GM12872 (cell line): ENCODE measurements around the gene UBIAD1.

Source experiments
- TF ChIP-seq, protein P1 (sequence below): IDR thresholded peaks from 3 replicates; pipeline ENCODE4 v1.5.1; 2011; ENCODE audit warnings: low read depth, mild to moderate bottlenecking, low read length, moderate library complexity; ENCODE audit not compliant: insufficient read depth

UBIAD1 gene, protein sequence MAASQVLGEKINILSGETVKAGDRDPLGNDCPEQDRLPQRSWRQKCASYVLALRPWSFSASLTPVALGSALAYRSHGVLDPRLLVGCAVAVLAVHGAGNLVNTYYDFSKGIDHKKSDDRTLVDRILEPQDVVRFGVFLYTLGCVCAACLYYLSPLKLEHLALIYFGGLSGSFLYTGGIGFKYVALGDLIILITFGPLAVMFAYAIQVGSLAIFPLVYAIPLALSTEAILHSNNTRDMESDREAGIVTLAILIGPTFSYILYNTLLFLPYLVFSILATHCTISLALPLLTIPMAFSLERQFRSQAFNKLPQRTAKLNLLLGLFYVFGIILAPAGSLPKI

DNA sequence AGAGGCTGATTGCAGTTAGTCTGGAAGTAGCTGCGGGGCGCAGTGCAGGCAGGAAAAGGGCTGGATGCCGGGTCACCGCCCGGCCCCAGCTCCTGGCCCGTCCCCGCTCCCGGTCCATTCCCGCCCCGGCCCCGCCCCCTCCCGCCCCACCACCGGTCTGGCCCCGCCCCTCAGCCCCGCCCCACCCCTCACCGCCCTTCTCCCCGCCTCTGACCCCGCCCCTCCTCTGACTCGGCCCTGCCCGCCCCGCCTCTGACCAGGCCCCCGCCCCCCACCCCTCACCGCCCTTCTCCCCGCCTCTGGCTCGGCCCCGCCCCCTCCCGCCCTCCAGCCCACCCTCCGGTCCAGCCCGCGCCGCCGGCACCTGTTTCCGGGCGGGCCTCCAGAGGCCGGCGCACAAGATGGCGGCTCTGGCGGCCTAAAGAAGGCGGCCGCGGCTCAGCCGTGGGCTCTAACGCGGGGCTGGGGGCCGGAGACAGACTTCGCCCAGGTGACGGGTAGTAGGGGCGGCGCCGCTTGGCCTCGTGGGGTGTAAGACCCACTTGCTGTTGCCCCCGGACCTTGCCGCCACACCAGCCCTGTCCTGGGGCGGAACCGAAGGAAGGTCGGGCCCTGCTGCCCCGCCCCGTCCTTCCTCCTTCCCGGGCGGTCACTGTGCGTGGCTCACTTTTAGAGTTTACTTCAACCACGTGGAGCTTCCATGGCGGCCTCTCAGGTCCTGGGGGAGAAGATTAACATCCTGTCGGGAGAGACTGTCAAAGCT is at the start of gene UBIAD1:
Gene UBIAD1 (plus strand): TSS at position 367 of the 763 bp plus-strand sequence. CDS start 334 bp downstream, at position 701.
- TF ChIP-seq, protein P1, sequence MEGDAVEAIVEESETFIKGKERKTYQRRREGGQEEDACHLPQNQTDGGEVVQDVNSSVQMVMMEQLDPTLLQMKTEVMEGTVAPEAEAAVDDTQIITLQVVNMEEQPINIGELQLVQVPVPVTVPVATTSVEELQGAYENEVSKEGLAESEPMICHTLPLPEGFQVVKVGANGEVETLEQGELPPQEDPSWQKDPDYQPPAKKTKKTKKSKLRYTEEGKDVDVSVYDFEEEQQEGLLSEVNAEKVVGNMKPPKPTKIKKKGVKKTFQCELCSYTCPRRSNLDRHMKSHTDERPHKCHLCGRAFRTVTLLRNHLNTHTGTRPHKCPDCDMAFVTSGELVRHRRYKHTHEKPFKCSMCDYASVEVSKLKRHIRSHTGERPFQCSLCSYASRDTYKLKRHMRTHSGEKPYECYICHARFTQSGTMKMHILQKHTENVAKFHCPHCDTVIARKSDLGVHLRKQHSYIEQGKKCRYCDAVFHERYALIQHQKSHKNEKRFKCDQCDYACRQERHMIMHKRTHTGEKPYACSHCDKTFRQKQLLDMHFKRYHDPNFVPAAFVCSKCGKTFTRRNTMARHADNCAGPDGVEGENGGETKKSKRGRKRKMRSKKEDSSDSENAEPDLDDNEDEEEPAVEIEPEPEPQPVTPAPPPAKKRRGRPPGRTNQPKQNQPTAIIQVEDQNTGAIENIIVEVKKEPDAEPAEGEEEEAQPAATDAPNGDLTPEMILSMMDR = no peak

DNA sequence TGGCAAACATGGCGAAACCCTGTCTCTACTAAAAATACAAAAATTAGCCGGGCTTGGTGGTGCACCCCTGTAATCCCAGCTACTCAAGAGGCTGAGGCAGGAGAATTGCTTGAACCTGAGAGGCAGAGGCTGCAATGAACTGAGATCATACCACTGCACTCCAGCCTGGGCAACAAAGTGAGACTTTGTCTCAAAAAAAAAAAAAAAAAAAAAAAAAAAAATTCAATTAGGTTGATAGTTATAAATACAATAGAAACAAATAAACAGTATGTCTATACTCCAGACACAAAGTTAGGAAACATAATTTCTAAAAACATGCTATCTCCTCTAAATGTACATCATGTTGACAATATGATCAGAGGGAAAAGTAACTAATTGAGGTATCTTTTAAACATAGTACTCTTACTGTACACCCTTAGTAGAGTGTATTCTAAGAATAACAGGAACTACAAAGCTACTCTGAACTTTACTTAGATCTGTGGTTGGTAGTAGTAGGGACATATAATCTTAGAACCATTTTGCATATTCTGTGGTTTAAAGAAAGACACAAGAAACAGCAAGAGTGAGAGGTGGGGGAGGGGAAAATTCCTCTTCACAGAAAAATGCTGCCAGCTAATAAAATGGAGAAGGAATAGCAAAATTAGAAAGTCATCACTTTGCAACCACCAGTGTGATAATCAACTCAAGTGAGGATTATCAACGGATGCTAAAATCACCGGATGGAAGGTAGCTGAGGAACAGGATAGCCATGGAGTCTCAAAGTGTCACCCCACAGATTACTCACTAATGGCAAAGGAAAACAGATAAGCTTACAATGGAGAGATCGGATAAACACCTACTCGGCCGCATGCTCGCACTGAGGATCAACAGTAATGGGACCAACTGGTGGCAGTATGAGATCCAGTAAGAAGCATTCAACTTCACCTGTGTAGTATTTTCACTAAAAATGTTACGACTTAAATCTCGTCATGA is 45.6 kb upstream of the UBIAD1 start:
- TF ChIP-seq, protein P1 = no peak

DNA sequence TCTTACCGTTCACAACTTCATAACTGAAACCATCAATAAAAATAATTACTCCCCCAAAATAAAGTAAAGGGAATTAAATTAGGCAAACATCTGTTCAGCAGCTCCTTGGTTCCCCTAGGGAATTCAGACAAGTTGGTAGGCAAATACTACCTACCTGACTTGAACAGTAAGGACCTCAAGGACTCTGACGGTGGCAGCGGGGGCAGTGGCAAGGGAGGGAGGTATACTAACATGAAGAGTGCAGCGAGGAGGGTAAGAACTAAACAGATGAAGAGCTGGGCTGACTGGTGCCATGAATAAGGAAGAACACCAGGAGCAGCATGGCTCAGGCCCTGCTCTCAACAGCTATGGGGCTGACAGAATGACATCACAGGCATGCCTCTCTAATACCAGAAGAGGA is 43.8 kb upstream of the UBIAD1 start:
- TF ChIP-seq, protein P1 = no peak

DNA sequence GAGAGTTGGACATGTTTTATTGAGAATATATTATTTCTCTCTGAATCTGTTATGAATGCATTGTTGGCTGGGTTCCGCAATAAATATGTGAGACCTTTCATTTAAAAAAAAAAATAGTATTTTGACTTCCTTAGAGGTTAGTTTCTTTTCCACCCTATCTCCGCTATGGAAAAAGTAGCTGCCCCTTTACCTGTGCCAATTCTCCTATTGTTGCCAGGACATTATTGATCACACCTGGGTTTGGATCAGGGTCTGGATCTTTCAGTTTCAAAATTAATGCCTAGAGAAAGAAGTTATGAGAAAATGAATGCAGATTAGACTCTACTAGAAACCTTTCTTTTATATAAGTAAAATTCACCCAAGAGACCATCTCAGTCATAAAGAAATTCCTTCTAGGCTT is 39.8 kb upstream of the UBIAD1 start:
- TF ChIP-seq, protein P1 = no peak

DNA sequence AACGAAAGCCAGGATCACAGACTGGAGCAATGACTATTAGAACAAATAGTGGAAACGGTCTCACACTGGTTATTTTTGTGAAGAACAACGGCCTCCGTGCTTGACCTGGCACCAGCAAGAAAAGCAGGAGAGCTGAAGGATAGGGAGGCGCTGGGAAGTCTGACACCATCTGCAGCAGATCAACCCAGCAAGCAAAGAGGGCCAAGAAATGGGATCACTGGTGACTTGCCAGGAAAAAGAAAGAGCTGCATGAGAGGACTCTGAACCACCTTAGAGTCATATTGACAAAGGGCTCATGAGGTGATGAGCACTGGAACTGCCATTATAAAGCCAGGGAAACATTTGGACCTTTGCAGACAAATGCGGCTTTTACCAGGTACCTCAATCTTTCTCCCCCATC is 35.6 kb upstream of the UBIAD1 start:
- TF ChIP-seq, protein P1 = no peak

DNA sequence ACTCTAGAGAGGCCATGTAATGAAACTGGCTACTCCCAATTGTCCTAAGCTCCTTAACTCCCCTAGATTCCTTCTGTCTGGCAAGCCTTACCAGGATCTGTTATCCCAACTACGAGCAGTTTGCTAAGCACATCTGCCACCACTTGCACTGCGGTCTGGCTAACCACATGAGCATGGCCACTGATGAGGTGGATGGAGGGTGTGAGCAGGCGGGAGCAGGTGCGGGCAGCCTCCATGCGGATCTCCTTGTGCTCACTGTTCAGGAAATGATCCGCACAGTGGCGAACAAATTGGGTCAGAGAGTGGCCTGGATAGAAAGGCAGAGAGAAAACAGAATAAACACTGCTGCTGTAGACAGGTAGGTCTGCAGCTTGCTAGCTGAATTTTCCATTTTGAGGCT is 34.7 kb upstream of the UBIAD1 start:
- TF ChIP-seq, protein P1 = no peak

DNA sequence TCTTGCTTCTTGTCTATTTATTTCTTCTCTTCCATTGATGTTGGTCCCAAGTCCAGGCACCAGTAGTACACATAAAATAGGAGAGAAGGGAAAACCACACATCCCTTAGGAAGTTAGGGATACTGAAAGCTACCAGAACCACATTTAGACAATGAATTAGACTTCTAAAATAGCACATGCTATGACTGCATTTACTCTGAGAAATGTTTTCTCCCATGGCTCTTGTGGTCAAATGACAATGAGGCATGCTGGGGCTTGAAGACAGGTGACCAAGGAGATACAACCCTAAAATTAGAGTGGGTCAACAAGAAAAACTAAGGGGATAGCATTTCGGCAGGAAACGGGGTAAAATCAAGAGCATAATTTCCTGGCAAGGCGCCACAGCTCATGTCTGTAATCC is 27.8 kb upstream of the UBIAD1 start:
- TF ChIP-seq, protein P1 = no peak
